Measurements from ENCODE around the gene F2RL1. TPM values are rescaled to one million over a fixed set of nuclear protein-coding genes. Genes with fewer than 3 reads are reported as not detected.
"Not testable (repeated sequence)": the region's sequence is repeated elsewhere in the genome, so short reads cannot be mapped to it uniquely, and the experiment has no call there.

F2RL1 gene
- polyA plus RNA-seq, 1 donor from 2014 or later, result 0.12 TPM

- Histone ChIP-seq H3K9me2 (ENCODE audit: insufficient read depth, low read length) (no peaks in the 10 kb centered on the region), H3K27ac (ENCODE audit: low read length) (no peak overlapping the region), H3K27me3 (ENCODE audit: insufficient read depth, low read depth, low read length) (no peaks in the 10 kb centered on the region), H3F3A (ENCODE audit: insufficient read depth, low read length, poor library complexity, severe bottlenecking) (no peaks in the 10 kb centered on the region), H2AFZ (ENCODE audit: low read depth, low read length) (no peak overlapping the region), H3K79me2 (replicated peaks; ENCODE audit: insufficient read depth, low read length) (no peaks in the 10 kb centered on the region), H4K20me1 (ENCODE audit: insufficient read depth) (no peaks in the 10 kb centered on the region), H3K4me3 (ENCODE audit: low read length) (no peak overlapping the region), H3K9me3 (ENCODE audit: low read length) (no peaks in the 10 kb centered on the region), H3K36me3 (ENCODE audit: insufficient read depth, low read length) (no peaks in the 10 kb centered on the region), H3K4me2 (ENCODE audit: low read length) (no peak overlapping the region), H3K9ac (ENCODE audit: low read length) (no peak overlapping the region)
- TF ChIP-seq TAF1 (IDR thresholded peaks at IDR 0.05; ENCODE audit: low read depth) (no peak), SMC3 (conservative IDR thresholded peaks at IDR 0.05; ENCODE audit: poor library complexity) (no peak), POLR2AphosphoS5 (IDR thresholded peaks at IDR 0.05) (no peak), MXI1 (conservative IDR thresholded peaks at IDR 0.05; ENCODE audit: poor library complexity, severe bottlenecking) (no peak), CTCF (IDR thresholded peaks at IDR 0.05; ENCODE audit: poor library complexity, severe bottlenecking) (no peak), REST (IDR thresholded peaks at IDR 0.05; ENCODE audit: borderline replicate concordance) (no peak), EP300 (conservative IDR thresholded peaks at IDR 0.05; ENCODE audit: poor library complexity, severe bottlenecking) (no peak), RAD21 (conservative IDR thresholded peaks at IDR 0.05) (no peak)
These were observed 33.9 kb downstream of the F2RL1 start for GRCh38 chr5:76852772-76853171.

GRCh38 chr5:76853741-76854140 is 34.9 kb downstream of the F2RL1 start:
- not testable (repeated sequence) for H3K27me3 ChIP-seq (ENCODE audit: insufficient read depth, low read depth, low read length); H3K27ac ChIP-seq (ENCODE audit: low read length); H3K4me3 ChIP-seq (ENCODE audit: low read length); H3K9me3 ChIP-seq (ENCODE audit: low read length); H3K9ac ChIP-seq (ENCODE audit: low read length); H4K20me1 ChIP-seq (ENCODE audit: insufficient read depth); H3F3A ChIP-seq (ENCODE audit: insufficient read depth, low read length, poor library complexity, severe bottlenecking); H3K36me3 ChIP-seq (ENCODE audit: insufficient read depth, low read length); H3K4me2 ChIP-seq (ENCODE audit: low read length); H3K9me2 ChIP-seq (ENCODE audit: insufficient read depth, low read length); H2AFZ ChIP-seq (ENCODE audit: low read depth, low read length); H3K79me2 ChIP-seq (replicated peaks; ENCODE audit: insufficient read depth, low read length)

GRCh38 chr5:76854644-76855043 is 35.8 kb downstream of the F2RL1 start:
- no peaks in the 10 kb centered on the region for H3K36me3 ChIP-seq (ENCODE audit: insufficient read depth, low read length)
- H3F3A ChIP-seq (ENCODE audit: insufficient read depth, low read length, poor library complexity, severe bottlenecking), result no peaks in the 10 kb centered on the region
- no peak overlapping the region for H3K4me2 ChIP-seq (ENCODE audit: low read length)
- H4K20me1 ChIP-seq (ENCODE audit: insufficient read depth), result no peaks in the 10 kb centered on the region
- no peak overlapping the region for H2AFZ ChIP-seq (ENCODE audit: low read depth, low read length)
- no peaks in the 10 kb centered on the region for H3K27me3 ChIP-seq (ENCODE audit: insufficient read depth, low read depth, low read length)
- no peaks in the 10 kb centered on the region for H3K9me2 ChIP-seq (ENCODE audit: insufficient read depth, low read length)
- no peaks in the 10 kb centered on the region for H3K79me2 ChIP-seq (replicated peaks; ENCODE audit: insufficient read depth, low read length)
- TF ChIP-seq EZH2 (IDR thresholded peaks at IDR 0.05; ENCODE audit: borderline replicate concordance, insufficient read depth, low read length, poor library complexity, severe bottlenecking) (no peak), SMC3 (conservative IDR thresholded peaks at IDR 0.05; ENCODE audit: poor library complexity) (no peak), MXI1 (conservative IDR thresholded peaks at IDR 0.05; ENCODE audit: poor library complexity, severe bottlenecking) (no peak), TAF1 (IDR thresholded peaks at IDR 0.05; ENCODE audit: low read depth) (no peak), CTCF (IDR thresholded peaks at IDR 0.05; ENCODE audit: poor library complexity, severe bottlenecking) (no peak), RAD21 (conservative IDR thresholded peaks at IDR 0.05) (no peak), REST (IDR thresholded peaks at IDR 0.05; ENCODE audit: borderline replicate concordance) (no peak), POLR2AphosphoS5 (IDR thresholded peaks at IDR 0.05) (no peak), EP300 (conservative IDR thresholded peaks at IDR 0.05; ENCODE audit: poor library complexity, severe bottlenecking) (no peak)
- no peak overlapping the region for H3K4me3 ChIP-seq (ENCODE audit: low read length)
- no peak overlapping the region for H3K27ac ChIP-seq (ENCODE audit: low read length)
- H3K9me3 ChIP-seq (ENCODE audit: low read length), result no peaks in the 10 kb centered on the region
- no peak overlapping the region for H3K9ac ChIP-seq (ENCODE audit: low read length)

All from neural cell (in vitro differentiated cells).